ENCODE data around the gene INF2.

The INF2 gene

DNA sequence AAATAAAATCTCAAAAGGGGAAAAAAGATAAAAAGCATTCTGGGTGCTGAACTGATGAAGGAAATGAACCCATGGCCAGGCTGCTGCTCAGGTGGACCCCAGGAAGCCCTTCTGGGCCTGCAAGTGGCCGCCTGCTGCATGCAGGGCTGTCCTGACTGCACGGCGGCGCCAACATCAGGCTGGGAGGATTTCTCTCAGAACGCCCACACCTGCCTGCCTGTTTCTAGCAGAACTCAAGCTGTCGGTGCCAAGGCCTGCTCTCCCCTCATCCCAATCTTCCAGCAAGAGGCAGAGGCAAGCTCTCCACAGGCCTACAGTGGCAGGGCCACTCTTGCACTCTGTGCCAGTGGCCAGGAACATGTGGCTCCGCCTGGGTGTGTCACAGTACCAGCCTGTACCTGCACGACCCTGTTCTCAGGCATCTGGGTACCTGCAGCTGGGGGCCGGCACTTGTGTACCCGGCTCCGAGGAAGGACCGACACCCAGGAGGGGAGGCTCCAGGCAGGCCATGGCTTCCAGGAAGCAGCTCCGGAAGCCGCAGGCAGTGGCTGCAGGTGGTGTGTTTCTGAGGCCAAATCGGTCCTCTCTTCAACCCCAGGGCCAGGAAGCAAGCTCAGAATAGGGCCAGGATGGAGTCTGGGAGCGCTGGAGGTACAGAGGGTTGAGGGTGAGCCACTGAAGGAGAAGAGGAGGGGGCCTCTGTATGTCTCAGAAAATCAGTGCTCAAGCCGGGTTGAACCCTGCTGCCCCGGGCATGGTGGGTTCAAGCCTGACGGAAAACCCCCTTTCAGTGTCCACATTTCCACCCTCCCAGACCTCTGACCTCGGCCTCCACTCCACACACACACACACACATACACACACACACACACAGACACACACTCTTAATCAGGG, 2.5 kb upstream of the INF2 start:
- no peak for DNase-seq
- Histone ChIP-seq H3K27ac (no peak overlapping the region), H3K36me3 (replicated peaks) (peaks cover 2% of the 10 kb centered on the region), H3K4me3 (ENCODE audit: low read depth, low read length) (no peak overlapping the region), H3K27me3 (replicated peaks) (no peaks in the 10 kb centered on the region)
- in situ Hi-C loops (cut with HindIII; ENCODE audit: low pct_ligation_motif_present, low sequenced_read_pairs), result no loop called here
- TF ChIP-seq CTCF (IDR thresholded peaks at IDR 0.05; ENCODE audit: low read depth, low read length, missing control alignments), result no peak

GRCh38 chr14:104687601-104688504, 1.6 kb upstream of the INF2 start:
- H3K4me3 ChIP-seq (ENCODE audit: low read depth, low read length), result no peak overlapping the region
- in situ Hi-C loops (cut with HindIII; ENCODE audit: low pct_ligation_motif_present, low sequenced_read_pairs), result no loop called here
- no peaks in the 10 kb centered on the region for H3K27me3 ChIP-seq (replicated peaks)
- no peak for TF ChIP-seq CTCF (IDR thresholded peaks at IDR 0.05; ENCODE audit: low read depth, low read length, missing control alignments)
- H3K27ac ChIP-seq, result no peak overlapping the region
- no peak for DNase-seq
- peaks cover 2% of the 10 kb centered on the region for H3K36me3 ChIP-seq (replicated peaks)

DNA sequence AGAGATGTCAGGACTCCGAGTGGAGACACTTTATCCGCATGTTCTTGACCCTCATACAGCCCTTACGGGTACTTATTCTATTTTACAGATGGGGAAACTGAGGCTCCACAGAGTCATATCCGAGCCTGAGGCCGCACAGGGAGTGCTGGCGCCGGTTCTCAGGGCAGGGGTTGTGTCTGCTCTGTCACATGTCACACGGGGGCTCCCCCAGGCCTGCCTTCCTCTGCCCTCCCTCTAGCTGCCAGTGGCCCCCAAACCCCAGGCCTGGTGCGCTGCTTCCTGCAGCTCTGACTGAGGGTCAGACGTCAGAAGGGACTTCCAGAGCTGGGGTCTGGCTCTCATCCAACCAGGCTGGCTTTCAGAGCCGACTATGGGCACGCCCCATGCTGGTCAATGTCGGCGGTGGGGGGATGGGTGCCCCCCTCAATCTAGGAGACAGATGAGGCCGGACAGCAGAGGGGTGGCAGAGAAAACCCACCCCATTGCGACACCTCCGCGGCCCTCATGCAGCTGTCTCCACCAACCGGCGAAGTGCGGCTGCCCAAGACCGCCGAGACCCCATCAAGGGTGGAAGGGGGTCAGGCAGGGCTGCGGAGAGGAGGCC, 811 bp upstream of the INF2 start:
- in situ Hi-C loops (cut with HindIII; ENCODE audit: low pct_ligation_motif_present, low sequenced_read_pairs), result no loop called here
- Histone ChIP-seq H3K4me3 (ENCODE audit: low read depth, low read length) (peak overlapping the region; percentile 55), H3K27me3 (replicated peaks) (no peaks in the 10 kb centered on the region), H3K27ac (no peak overlapping the region), H3K36me3 (replicated peaks) (peaks cover 2% of the 10 kb centered on the region)
- TF ChIP-seq CTCF (IDR thresholded peaks at IDR 0.05; ENCODE audit: low read depth, low read length, missing control alignments), result no peak
- no peak for DNase-seq

DNA sequence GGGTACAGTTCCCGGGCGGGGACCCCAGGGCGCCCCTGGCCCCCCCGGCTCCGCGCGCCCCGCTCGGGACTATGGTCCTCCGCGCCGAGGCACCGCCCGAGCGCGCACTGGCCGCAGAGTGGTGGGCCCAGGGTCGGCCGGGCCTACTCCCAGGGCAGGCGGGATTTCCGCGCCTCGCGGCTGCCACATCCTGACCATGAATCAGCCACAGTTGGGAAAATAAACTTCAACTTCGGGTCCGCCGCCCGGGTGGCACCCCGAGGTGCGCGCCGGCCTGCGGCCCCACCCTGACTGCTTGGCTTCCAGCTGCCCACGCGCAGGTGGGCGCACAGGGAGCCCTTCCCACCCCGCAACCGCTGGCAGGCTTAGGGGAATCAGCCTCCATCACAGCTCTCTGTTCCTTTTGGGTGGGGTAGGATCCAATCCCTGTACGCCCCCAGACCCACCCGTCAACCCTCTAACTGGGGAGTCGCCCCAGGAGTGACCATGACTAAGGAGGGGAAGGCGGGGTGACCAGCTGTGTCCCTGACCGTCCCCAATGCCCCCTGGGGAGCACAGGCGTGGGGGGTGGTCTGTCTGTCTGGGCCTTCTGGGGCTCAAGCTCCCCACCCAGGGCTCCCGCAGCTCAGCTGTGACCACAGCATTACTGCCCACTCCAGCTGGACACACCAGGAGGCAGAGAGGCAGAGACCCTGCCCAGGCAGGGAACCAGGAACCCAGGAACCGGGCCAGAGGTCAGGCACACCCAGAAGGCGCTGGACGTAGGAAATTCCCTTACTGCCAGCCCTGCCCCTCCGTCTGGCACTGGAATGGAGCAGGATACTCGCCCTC, 678 bp downstream of the INF2 start:
- in situ Hi-C loops (cut with HindIII; ENCODE audit: low pct_ligation_motif_present, low sequenced_read_pairs), result no loop called here
- Histone ChIP-seq H3K27me3 (replicated peaks) (no peaks in the 10 kb centered on the region), H3K27ac (peak overlapping the region; percentile 42), H3K4me3 (ENCODE audit: low read depth, low read length) (peak overlapping the region; percentile 88), H3K36me3 (replicated peaks) (peaks cover 2% of the 10 kb centered on the region)
- DNase-seq, result no peak
- no peak for TF ChIP-seq CTCF (IDR thresholded peaks at IDR 0.05; ENCODE audit: low read depth, low read length, missing control alignments)

GRCh38 chr14:104690861-104691455, 1.5 kb downstream of the INF2 start:
- no peak for DNase-seq
- H3K27ac ChIP-seq, result no peak overlapping the region
- in situ Hi-C loops (cut with HindIII; ENCODE audit: low pct_ligation_motif_present, low sequenced_read_pairs), result no loop called here
- TF ChIP-seq CTCF (IDR thresholded peaks at IDR 0.05; ENCODE audit: low read depth, low read length, missing control alignments), result no peak
- H3K27me3 ChIP-seq (replicated peaks), result no peaks in the 10 kb centered on the region
- peak overlapping the region; percentile 88 for H3K4me3 ChIP-seq (ENCODE audit: low read depth, low read length)
- peaks cover 3% of the 10 kb centered on the region for H3K36me3 ChIP-seq (replicated peaks)
